Sigmoid colon (tissue), 4 donors: Measurements from ENCODE around the gene TSPAN9.

Experiments used
- EP300 ChIP-seq, 4 donors: sonication (generic); formaldehyde crosslinking; IDR thresholded peaks; one replicate each; pipeline ENCODE4 v1.6.1; 2017; ENCODE audit warnings: antibody characterized with exemption in 4 of 4
- POLR2A ChIP-seq, 2 donors: fragments of 450-650 bp; IDR thresholded peaks; one replicate each; pipeline ENCODE4 v1.6.1; 2016; ENCODE audit warnings: antibody characterized with exemption in 2 of 2, mild to moderate bottlenecking in 2 of 2, moderate library complexity in 2 of 2
- POLR2AphosphoS5 ChIP-seq, 4 donors: sonication (generic); formaldehyde crosslinking; IDR thresholded peaks; one replicate each; pipeline ENCODE4 v1.6.1; 2017; ENCODE audit warnings: antibody characterized with exemption in 4 of 4
- TF ChIP-seq, protein P1 (sequence below), 4 experiments: fragments of 450-650 bp in 3 of 4; fragments of 200-600 bp in 1 of 4; IDR thresholded peaks; one replicate each; pipeline ENCODE4 v1.5.1; 2016 to 2019; ENCODE audit warnings: antibody characterized with exemption in 4 of 4, mild to moderate bottlenecking in 3 of 4, moderate library complexity in 2 of 4

DNA sequence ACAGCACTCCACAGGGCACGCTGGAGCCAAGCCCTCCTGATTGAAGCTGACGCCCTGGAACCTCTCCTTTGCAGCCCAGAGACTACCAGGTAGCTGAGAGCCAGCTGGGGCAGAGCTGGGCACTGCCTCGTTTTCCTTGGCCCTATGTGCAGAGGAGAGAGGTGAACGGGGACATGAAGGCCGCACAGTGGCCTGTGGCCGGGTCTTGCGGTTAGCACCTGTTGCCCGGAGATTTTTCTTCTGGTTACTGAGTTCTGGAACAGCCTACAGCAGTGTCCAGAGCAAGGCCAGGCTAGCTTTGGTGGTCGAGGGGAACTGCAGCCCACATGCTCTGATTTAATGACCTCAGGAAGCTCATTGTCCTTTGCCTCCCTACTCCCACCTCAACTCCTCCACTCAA is 212.5 kb downstream of the TSPAN9 start:
- TF ChIP-seq POLR2A (IDR thresholded peaks at IDR 0.05) (no peak), EP300 (IDR thresholded peaks at IDR 0.05) (no peak), POLR2AphosphoS5 (IDR thresholded peaks at IDR 0.05) (no peak)
- TF ChIP-seq, protein P1, sequence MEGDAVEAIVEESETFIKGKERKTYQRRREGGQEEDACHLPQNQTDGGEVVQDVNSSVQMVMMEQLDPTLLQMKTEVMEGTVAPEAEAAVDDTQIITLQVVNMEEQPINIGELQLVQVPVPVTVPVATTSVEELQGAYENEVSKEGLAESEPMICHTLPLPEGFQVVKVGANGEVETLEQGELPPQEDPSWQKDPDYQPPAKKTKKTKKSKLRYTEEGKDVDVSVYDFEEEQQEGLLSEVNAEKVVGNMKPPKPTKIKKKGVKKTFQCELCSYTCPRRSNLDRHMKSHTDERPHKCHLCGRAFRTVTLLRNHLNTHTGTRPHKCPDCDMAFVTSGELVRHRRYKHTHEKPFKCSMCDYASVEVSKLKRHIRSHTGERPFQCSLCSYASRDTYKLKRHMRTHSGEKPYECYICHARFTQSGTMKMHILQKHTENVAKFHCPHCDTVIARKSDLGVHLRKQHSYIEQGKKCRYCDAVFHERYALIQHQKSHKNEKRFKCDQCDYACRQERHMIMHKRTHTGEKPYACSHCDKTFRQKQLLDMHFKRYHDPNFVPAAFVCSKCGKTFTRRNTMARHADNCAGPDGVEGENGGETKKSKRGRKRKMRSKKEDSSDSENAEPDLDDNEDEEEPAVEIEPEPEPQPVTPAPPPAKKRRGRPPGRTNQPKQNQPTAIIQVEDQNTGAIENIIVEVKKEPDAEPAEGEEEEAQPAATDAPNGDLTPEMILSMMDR (IDR thresholded peaks at IDR 0.05) = no peak
